HL-60 (cell line): ENCODE measurements around the gene IQCK.
"Not testable (repeated sequence)": the region's sequence is repeated elsewhere in the genome, so short reads cannot be mapped to it uniquely, and the experiment has no call there.

Source experiments
- DNase-seq, 2 experiments: peaks; one replicate each; pipeline ENCODE4 v3.0.0-alpha.2; 2010 to 2020; ENCODE audit warnings: low read depth in 1 of 2, low spot score in 1 of 2
- H3K27ac ChIP-seq: fragments of 250-450 bp; sonication (Bioruptor Pico); replicated peaks from 2 replicates; pipeline ENCODE4 v1.5.1; 2020; ENCODE audit warnings: mild to moderate bottlenecking, moderate library complexity
- H3K27me3 ChIP-seq: fragments of 250-450 bp; sonication (Bioruptor Pico); 2 replicates; pipeline ENCODE4 v1.5.1; 2021; ENCODE audit warnings: mild to moderate bottlenecking, moderate library complexity; ENCODE audit not compliant: insufficient read depth, poor library complexity, severe bottlenecking
- H3K4me3 ChIP-seq: replicated peaks from 2 replicates; pipeline ENCODE4 v1.5.1; 2011; ENCODE audit warnings: mild to moderate bottlenecking, control low read depth, low read length; ENCODE audit not compliant: insufficient read depth
- GABPA ChIP-seq: IDR thresholded peaks from 2 replicates; pipeline ENCODE4 v1.6.1; 2012; ENCODE audit warnings: low read depth
- POLR2AphosphoS5 ChIP-seq: IDR thresholded peaks from 2 replicates; pipeline ENCODE4 v1.6.1; 2012; ENCODE audit warnings: low read depth
- SPI1 ChIP-seq: IDR thresholded peaks from 2 replicates; pipeline ENCODE4 v1.6.1; 2012; ENCODE audit warnings: low read depth, mild to moderate bottlenecking, borderline replicate concordance
- TF ChIP-seq, protein P1 (sequence below): IDR thresholded peaks from 2 replicates; pipeline ENCODE4 v1.6.1; 2012; ENCODE audit warnings: low read depth; ENCODE audit not compliant: insufficient replicate concordance
- TF ChIP-seq, protein P2 (sequence below): IDR thresholded peaks from one replicate; pipeline ENCODE4 v1.5.1; 2011; ENCODE audit warnings: low read length, control low read depth, inconsistent platforms; ENCODE audit not compliant: insufficient read depth

Gene IQCK

DNA sequence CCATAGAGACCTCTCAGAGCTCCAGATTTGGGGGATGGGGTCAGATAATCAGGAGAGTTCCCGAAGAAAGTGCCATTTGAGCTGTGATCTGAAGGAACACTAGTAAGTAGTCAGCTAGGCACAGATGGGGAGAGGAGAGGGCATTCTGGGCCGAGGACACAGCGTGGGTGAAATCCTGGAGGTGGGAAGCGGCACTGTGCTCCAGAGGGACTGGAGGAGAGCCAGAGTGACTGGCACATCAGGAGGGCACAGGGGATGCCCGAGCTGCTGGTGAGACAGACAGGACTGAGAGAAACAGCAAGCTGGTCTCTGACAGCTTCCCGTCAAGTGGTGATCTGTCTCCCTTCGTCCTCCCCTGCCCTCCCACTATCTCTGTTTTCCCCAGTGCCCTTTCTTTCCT is 40.7 kb upstream of the IQCK start:
- no peak for TF ChIP-seq SPI1
- TF ChIP-seq GABPA = no peak
- TF ChIP-seq, protein P1, sequence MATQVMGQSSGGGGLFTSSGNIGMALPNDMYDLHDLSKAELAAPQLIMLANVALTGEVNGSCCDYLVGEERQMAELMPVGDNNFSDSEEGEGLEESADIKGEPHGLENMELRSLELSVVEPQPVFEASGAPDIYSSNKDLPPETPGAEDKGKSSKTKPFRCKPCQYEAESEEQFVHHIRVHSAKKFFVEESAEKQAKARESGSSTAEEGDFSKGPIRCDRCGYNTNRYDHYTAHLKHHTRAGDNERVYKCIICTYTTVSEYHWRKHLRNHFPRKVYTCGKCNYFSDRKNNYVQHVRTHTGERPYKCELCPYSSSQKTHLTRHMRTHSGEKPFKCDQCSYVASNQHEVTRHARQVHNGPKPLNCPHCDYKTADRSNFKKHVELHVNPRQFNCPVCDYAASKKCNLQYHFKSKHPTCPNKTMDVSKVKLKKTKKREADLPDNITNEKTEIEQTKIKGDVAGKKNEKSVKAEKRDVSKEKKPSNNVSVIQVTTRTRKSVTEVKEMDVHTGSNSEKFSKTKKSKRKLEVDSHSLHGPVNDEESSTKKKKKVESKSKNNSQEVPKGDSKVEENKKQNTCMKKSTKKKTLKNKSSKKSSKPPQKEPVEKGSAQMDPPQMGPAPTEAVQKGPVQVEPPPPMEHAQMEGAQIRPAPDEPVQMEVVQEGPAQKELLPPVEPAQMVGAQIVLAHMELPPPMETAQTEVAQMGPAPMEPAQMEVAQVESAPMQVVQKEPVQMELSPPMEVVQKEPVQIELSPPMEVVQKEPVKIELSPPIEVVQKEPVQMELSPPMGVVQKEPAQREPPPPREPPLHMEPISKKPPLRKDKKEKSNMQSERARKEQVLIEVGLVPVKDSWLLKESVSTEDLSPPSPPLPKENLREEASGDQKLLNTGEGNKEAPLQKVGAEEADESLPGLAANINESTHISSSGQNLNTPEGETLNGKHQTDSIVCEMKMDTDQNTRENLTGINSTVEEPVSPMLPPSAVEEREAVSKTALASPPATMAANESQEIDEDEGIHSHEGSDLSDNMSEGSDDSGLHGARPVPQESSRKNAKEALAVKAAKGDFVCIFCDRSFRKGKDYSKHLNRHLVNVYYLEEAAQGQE = no peak
- TF ChIP-seq, protein P2, sequence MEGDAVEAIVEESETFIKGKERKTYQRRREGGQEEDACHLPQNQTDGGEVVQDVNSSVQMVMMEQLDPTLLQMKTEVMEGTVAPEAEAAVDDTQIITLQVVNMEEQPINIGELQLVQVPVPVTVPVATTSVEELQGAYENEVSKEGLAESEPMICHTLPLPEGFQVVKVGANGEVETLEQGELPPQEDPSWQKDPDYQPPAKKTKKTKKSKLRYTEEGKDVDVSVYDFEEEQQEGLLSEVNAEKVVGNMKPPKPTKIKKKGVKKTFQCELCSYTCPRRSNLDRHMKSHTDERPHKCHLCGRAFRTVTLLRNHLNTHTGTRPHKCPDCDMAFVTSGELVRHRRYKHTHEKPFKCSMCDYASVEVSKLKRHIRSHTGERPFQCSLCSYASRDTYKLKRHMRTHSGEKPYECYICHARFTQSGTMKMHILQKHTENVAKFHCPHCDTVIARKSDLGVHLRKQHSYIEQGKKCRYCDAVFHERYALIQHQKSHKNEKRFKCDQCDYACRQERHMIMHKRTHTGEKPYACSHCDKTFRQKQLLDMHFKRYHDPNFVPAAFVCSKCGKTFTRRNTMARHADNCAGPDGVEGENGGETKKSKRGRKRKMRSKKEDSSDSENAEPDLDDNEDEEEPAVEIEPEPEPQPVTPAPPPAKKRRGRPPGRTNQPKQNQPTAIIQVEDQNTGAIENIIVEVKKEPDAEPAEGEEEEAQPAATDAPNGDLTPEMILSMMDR = no peak
- no peak for TF ChIP-seq POLR2AphosphoS5
- no peak overlapping the region for H3K27ac ChIP-seq
- no peak for DNase-seq
- H3K27me3 ChIP-seq = no peaks in the 10 kb centered on the region
- H3K4me3 ChIP-seq = no peak overlapping the region

DNA sequence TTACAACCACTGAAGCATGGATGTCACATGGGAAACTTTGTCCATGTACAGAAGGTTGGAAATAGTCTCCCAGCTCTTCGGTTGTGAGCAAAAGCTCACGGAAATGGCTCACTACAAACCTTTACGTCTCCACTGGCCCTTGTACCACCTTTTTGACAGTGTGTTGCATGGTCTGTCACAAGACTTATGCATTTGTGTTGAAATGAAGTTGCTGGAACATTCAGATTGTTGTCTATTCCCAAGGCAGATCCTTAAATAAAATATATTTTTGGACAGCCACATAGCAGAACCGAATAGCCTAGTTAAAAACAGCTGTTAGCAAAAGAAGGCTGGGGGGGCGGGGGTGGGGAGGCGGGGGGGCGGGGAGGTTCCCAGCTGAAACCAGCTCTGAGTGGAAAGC is 39.3 kb upstream of the IQCK start:
- no peak overlapping the region for H3K27ac ChIP-seq
- H3K4me3 ChIP-seq = no peak overlapping the region
- TF ChIP-seq SPI1 = no peak
- DNase-seq = no peak
- no peaks in the 10 kb centered on the region for H3K27me3 ChIP-seq

DNA sequence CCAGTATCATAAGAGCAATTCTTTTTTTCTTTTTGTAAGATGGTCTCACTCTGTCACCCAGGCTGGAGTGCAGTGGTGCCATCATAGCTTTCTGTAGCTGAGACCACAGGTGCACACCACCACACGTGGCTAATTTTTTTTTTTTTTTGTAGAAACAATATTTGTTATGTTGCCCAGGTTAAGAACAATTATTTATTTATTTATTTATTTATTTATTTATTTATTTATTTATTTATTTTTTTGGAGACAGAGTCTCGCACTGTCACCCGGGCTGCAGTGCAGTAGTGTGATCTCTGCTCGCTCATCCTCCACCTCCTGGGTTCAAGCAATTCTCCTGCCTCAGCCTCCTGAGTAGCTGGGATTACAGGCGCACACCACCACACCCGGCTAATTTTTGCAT is 38.8 kb upstream of the IQCK start:
- H3K27ac ChIP-seq, DNase-seq, H3K27me3 ChIP-seq, H3K4me3 ChIP-seq: not testable (repeated sequence)

DNA sequence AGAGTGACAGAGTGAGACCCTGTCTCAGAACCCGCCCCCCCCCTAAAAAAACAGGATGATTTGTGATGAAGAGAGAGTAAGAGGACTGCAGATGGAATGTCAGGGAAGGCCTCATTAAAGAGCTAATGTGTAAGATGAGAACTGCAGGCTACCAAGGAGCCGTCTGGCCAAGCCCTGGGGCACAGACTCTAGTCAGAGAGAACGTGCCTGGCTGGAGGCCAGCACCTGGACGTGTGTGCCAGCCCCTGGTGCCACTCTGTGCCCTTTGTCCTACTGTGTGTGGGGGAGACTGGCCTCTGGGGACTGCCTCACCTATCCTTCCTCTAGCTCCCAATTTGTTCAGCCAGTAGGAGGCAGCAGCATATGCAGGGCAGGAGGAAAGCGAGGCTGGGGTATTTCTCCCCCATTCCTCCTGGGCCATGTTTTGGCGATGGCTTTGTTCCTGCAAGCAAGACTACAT is 37.2 kb upstream of the IQCK start:
- Histone ChIP-seq H3K4me3 (no peak overlapping the region), H3K27me3 (no peaks in the 10 kb centered on the region), H3K27ac (no peak overlapping the region)
- no peak for DNase-seq
- TF ChIP-seq, protein P1 = no peak
- TF ChIP-seq POLR2AphosphoS5 (no peak), SPI1 (no peak), GABPA (no peak)
- TF ChIP-seq, protein P2 = no peak

DNA sequence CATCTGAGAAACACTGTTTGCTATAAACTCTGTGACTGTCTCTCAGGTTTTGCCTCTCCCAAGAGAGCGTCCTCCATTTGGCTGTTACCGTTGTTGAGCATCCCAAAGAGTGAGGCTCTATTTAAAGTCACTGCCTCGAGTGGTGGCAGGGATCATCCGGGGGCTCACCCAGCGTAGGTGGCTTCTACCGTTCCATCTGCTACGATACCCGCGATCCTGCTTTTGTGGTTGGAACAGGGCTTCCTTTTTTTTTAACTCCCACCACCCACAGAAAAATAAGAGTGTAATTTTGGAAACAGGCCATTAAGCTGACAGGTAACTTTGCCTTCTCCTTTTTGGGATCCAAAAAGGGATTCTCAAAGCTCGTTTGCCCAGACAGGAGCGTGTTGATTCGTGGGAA is 36.4 kb upstream of the IQCK start:
- no peaks in the 10 kb centered on the region for H3K27me3 ChIP-seq
- no peak overlapping the region for H3K4me3 ChIP-seq
- no peak for DNase-seq
- TF ChIP-seq, protein P2 = no peak
- TF ChIP-seq SPI1 (no peak), POLR2AphosphoS5 (no peak), GABPA (no peak)
- TF ChIP-seq, protein P1 = no peak
- no peak overlapping the region for H3K27ac ChIP-seq
